Kidney (tissue), 14 donors: Measurements from ENCODE around the gene GLRA2. TPM values are rescaled to one million over a fixed set of nuclear protein-coding genes. Genes with fewer than 3 reads are reported as not detected.

ENCODE experiments used
- DNase-seq, 5 donors: peaks; one replicate each; pipeline ENCODE4 v3.0.0-alpha.2; 2013 to 2020
- FAIRE-seq: peaks from 2 replicates; lab custom pipeline; 2012; peaks lifted over from hg19 to GRCh38; lab: Jason Lieb, UNC
- H3K27ac ChIP-seq, 2 donors: one replicate each; pipeline ENCODE4 v1.7.0; 2013; ENCODE audit warnings: low read depth in 2 of 2, low read length in 2 of 2, inconsistent platforms in 1 of 2
- H3K27me3 ChIP-seq: one replicate; pipeline ENCODE4 v1.7.1; 2013; ENCODE audit warnings: low read length, inconsistent platforms; ENCODE audit not compliant: control insufficient read depth, insufficient read depth
- H3K36me3 ChIP-seq, 3 donors: one replicate each; pipeline versions ENCODE4 v1.7.0 to v1.7.1; 2013; ENCODE audit warnings: low read length in 3 of 3, control low read depth in 1 of 3, inconsistent platforms in 1 of 3; ENCODE audit not compliant: insufficient read depth in 3 of 3, control insufficient read depth in 2 of 3
- H3K4me1 ChIP-seq, 3 donors: one replicate each; pipeline versions ENCODE4 v1.7.0 to v1.7.1; 2013; ENCODE audit warnings: low read length in 3 of 3, inconsistent platforms in 1 of 3, low read depth in 1 of 3; ENCODE audit not compliant: control insufficient read depth in 2 of 3, insufficient read depth in 2 of 3
- H3K4me3 ChIP-seq, 3 donors: one replicate each; pipeline versions ENCODE4 v1.7.0 to v1.8.1; 2013; ENCODE audit warnings: low read length in 3 of 3, control low read depth in 1 of 3, inconsistent platforms in 1 of 3
- H3K9ac ChIP-seq, 3 donors: one replicate each; pipeline versions ENCODE4 v1.7.0 to v1.7.1; 2013; ENCODE audit warnings: low read length in 3 of 3, control low read depth in 1 of 3, inconsistent platforms in 1 of 3
- H3K9me3 ChIP-seq, 3 donors: one replicate each; pipeline versions ENCODE4 v1.7.0 to v1.7.1; 2013; ENCODE audit warnings: low read length in 3 of 3, control low read depth in 1 of 3, inconsistent platforms in 1 of 3; ENCODE audit not compliant: control insufficient read depth in 2 of 3, insufficient read depth in 1 of 3
- intact Hi-C: fragments of 100-400 bp; cut with DNase I; formaldehyde crosslinking; loops from one replicate; pipeline ENCODE4 v1.11.1; 2022
- polyA plus RNA-seq: library from polyadenylated mRNA; stranded (reverse); fragments of 350-450 nt; fragmentation: Illumina TruSeq; extraction: RNeasy Lipid Tissue Mini Kit (QIAGEN cat#74804); gene quantifications from one replicate; pipeline ENCODE4 v1.2.3, GENCODE V29; 2014; ENCODE audit warnings: low read depth, low replicate concordance; ENCODE audit not compliant: insufficient read depth
- total RNA-seq: library from RNA; stranded (reverse); fragmentation: NEBNext Ultra II Directional; extraction: Animal tissue kit (Norgen Biotek cat#: 25700); gene quantifications from one replicate; pipeline ENCODE4 v1.2.1, GENCODE V29; 2021
- TF ChIP-seq, protein P1 (sequence below): IDR thresholded peaks from 3 replicates; pipeline ENCODE4 v1.5.1; 2012; ENCODE audit warnings: mild to moderate bottlenecking, moderate library complexity, borderline replicate concordance; ENCODE audit not compliant: insufficient read depth; ENCODE audit errors: extremely low read depth
- donor health status: control.
- donor health status: control.
- donor health status: control.
- donor health status: control.
- donor health status: control.
- donor health status: DM: yes; HTN: yes; CAD: no.
- donor health status: Normal renal cell carcinoma (clear cell type).

The GLRA2 gene
- total and polyA plus RNA-seq, 2 donors from 2014 or later: not detected

DNA sequence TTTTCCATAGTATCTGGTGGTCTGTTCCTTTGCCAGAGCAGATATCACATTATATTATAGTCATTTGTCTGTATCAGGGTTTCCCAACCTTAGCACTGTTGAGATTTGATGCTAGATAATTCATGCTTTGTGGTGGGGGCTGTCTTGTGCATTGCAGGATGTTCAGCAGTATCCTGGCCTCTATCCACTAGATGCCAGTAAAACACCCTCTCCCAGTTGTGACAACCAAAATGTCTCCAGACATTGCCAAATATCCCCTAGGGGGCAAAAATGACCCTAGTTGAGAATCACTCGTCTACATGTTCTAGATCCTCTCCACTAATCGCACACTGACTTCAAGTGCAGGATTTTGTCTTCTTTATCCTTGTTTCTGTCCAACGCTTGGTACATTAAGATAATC, 182.8 kb downstream of the GLRA2 start:
- no peaks in the 10 kb centered on the region for H3K27me3 ChIP-seq
- no peaks in the 10 kb centered on the region for H3K9me3 ChIP-seq
- H3K4me1 ChIP-seq: no peaks in the 10 kb centered on the region
- H3K9ac ChIP-seq: no peak overlapping the region
- FAIRE-seq (no peak), DNase-seq (no peak)
- no peaks in the 10 kb centered on the region for H3K36me3 ChIP-seq
- no peak overlapping the region for H3K27ac ChIP-seq
- TF ChIP-seq, protein P1, sequence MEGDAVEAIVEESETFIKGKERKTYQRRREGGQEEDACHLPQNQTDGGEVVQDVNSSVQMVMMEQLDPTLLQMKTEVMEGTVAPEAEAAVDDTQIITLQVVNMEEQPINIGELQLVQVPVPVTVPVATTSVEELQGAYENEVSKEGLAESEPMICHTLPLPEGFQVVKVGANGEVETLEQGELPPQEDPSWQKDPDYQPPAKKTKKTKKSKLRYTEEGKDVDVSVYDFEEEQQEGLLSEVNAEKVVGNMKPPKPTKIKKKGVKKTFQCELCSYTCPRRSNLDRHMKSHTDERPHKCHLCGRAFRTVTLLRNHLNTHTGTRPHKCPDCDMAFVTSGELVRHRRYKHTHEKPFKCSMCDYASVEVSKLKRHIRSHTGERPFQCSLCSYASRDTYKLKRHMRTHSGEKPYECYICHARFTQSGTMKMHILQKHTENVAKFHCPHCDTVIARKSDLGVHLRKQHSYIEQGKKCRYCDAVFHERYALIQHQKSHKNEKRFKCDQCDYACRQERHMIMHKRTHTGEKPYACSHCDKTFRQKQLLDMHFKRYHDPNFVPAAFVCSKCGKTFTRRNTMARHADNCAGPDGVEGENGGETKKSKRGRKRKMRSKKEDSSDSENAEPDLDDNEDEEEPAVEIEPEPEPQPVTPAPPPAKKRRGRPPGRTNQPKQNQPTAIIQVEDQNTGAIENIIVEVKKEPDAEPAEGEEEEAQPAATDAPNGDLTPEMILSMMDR: no peak
- H3K4me3 ChIP-seq: no peak overlapping the region
- intact Hi-C loops: no loop called here

GRCh38 chrX:14717949-14718348, 188.6 kb downstream of the GLRA2 start:
- intact Hi-C loops: no loop called here
- H3K9ac ChIP-seq: no peak overlapping the region

GRCh38 chrX:14718403-14718802, 189.1 kb downstream of the GLRA2 start:
- Histone ChIP-seq H3K36me3 (no peaks in the 10 kb centered on the region), H3K9ac (no peak overlapping the region), H3K4me3 (no peak overlapping the region), H3K4me1 (no peaks in the 10 kb centered on the region), H3K9me3 (no peaks in the 10 kb centered on the region), H3K27ac (no peak overlapping the region), H3K27me3 (no peaks in the 10 kb centered on the region)
- DNase-seq: no peak
- TF ChIP-seq, protein P1: no peak
- FAIRE-seq: no peak
- intact Hi-C loops: no loop called here

More at GRCh38 chrX:14717949-14718348, 188.6 kb downstream of the GLRA2 start:
- Histone ChIP-seq H3K36me3 (no peaks in the 10 kb centered on the region), H3K27ac (no peak overlapping the region), H3K27me3 (no peaks in the 10 kb centered on the region), H3K4me3 (no peak overlapping the region), H3K4me1 (no peaks in the 10 kb centered on the region), H3K9me3 (no peaks in the 10 kb centered on the region)
- TF ChIP-seq, protein P1: no peak
- FAIRE-seq (no peak), DNase-seq (no peak)

DNA sequence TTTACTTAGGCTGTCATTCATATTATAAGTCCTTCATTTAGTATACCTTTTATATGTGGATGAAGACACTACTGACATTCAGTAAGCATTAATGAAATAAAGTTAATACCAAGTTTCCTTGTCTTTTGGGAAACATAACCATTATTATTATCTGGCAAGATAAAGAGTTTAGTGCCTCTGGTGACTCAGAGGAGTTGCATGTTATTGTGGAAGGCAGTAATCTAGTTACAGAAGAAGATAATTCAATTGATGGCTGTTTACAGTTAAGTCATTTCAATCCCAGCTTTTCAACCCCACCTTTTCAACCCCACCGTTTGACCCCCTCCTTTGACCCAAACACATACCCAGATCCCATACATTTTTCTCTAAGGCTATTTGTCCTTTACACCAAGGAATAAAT, 199.7 kb downstream of the GLRA2 start:
- Histone ChIP-seq H3K36me3 (no peaks in the 10 kb centered on the region), H3K9me3 (no peaks in the 10 kb centered on the region), H3K4me3 (no peak overlapping the region), H3K9ac (no peak overlapping the region), H3K4me1 (no peaks in the 10 kb centered on the region), H3K27ac (no peak overlapping the region), H3K27me3 (no peaks in the 10 kb centered on the region)
- intact Hi-C loops: no loop called here
- TF ChIP-seq, protein P1: no peak
- FAIRE-seq (no peak), DNase-seq (no peak)
